ENCODE measurements around the gene SHISA5. TPM values are rescaled to one million over a fixed set of nuclear protein-coding genes. Genes with fewer than 3 reads are reported as not detected.
"Not testable (repeated sequence)": the region's sequence is repeated elsewhere in the genome, so short reads cannot be mapped to it uniquely, and the experiment has no call there.

Gene SHISA5, protein sequence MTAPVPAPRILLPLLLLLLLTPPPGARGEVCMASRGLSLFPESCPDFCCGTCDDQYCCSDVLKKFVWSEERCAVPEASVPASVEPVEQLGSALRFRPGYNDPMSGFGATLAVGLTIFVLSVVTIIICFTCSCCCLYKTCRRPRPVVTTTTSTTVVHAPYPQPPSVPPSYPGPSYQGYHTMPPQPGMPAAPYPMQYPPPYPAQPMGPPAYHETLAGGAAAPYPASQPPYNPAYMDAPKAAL
- 79.1 and 84.9 TPM in 2 replicates for total RNA-seq

DNA sequence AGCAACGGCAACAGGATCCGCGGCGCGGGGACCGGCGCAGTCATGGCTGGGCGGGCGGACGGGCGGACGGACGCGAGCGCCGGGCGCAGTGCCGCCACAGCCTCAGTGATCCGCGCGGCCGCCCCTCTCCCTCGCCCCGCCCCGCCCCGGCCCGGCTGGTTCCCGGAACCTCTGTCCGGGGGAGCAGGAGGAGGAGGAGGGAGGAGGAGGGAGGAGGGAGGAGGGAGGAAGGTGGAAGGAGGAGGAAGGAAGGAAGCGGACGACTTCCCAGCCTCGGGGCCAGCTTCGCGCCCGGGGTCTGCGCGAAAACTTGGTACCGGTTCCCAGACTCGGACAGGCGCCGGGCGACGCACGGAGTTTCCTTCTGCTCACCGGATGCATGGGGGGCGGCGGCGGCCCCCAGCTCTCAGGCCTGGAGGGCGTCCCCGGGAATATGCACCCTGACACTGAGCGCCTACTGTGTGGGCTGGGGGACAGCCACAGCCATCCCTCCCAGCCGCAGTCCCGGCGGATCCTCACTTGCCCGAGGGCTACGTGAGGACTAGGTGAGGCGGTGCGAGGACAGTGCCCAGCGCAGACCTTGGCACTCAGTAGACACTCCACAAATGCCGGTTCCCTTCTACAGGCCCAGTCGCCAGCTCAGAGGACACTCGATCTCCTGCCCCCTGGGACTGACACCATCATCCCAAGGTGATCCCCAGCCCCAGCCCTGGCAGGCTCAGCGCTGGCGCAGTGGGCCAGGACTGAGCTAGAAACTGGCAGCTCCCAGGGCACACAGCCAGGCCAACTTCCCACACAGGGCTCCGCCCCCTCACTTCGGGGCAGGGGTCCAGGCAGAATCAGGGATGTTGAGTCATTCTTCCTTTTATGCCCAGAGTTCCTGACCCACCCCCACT is at the start of gene SHISA5:
Gene SHISA5 (minus strand): TSS at position 124 of the 896 bp plus-strand sequence. CDS start 80 bp downstream, at position 44.
- peak; percentile 91 for DNase-seq
- H3K4me3 Mint-ChIP-seq, result peak within 1 kb of the TSS; percentile 85
- peaks cover 52% of the 10 kb centered on the region for H3K4me1 Mint-ChIP-seq
- peak within 1 kb of the TSS; percentile 84 for H3K27ac Mint-ChIP-seq
- no peaks in the 10 kb centered on the region for H3K9me3 Mint-ChIP-seq
- intact Hi-C loops (cut with micrococcal nuclease), result no loop called here
- H3K36me3 Mint-ChIP-seq (ENCODE audit: low read depth), result peaks cover 12% of the 10 kb centered on the region
- H3K27me3 Mint-ChIP-seq, result no peaks in the 10 kb centered on the region

DNA sequence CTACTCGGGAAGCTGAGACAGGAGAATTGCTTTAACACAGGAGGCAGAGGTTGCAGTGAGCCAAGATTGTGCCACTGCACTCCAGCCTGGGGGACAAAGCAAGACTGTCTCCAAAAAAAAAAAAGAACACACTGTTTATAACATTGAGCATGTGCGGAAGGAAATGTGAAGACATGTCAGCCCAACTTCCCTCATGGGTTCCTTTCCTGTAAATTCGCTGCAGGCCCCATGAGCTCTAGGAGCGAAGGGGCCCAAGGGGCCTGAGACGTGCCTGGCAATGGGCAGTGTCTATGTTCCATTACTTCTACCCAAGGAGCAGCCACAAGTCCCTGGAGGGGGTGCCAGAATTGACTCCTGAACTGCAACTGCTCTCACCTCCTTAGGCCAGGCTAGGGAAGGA is 49.4 kb upstream of the SHISA5 start:
- Mint-ChIP-seq H3K4me1 (peaks cover 45% of the 10 kb centered on the region), H3K27me3 (no peaks in the 10 kb centered on the region), H3K27ac (no peak overlapping the region), H3K9me3 (no peaks in the 10 kb centered on the region), H3K36me3 (ENCODE audit: low read depth) (peaks cover 32% of the 10 kb centered on the region), H3K4me3 (peak overlapping the region; percentile 15)
- no peak for DNase-seq
- intact Hi-C loops (cut with micrococcal nuclease), result no loop called here

DNA sequence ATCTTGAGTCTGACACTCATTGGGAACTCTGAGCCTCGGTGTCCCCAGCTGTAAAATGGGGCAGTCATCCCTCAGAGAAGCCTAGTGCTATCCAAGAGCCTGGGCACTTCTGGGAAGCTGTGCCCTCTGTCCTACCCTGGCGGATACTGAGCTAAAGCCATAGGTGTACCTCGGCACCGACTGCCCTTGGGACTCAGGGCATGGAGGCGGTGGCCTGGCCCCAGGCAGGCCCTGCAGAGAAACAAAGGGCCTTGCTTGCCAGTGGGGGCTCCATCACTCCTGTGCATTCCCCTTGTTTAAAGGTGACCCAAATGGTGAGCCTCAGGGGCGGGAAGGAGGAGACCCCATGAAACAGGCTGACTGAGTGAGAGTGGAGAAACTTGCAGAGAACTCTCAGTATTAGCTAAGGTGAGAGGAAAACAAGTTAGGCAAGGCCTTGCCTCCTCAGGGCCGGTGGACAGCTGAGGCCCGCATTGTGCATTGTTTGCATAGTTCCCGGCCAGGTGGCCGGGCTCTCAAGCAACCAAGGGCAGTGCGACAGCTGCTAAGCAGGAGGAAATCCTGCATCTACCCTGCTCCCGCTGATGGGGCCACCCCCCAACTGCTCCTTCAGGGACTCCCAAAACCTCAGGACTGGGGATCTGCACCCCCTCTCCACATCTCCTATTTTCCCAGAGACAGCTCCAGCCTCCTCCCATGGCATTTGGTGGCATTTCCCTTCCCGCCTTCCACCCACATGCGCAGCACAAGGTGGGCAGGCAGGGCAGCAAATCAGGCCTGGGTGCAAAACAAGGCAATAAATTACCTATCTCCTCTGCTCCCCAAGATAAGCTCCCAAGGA is 48.4 kb upstream of the SHISA5 start:
- no peak overlapping the region for H3K27ac Mint-ChIP-seq
- intact Hi-C loops (cut with micrococcal nuclease), result no loop called here
- DNase-seq, result no peak
- no peaks in the 10 kb centered on the region for H3K9me3 Mint-ChIP-seq
- peaks cover 42% of the 10 kb centered on the region for H3K4me1 Mint-ChIP-seq
- H3K36me3 Mint-ChIP-seq (ENCODE audit: low read depth), result peaks cover 39% of the 10 kb centered on the region
- no peak overlapping the region for H3K4me3 Mint-ChIP-seq
- no peaks in the 10 kb centered on the region for H3K27me3 Mint-ChIP-seq

DNA sequence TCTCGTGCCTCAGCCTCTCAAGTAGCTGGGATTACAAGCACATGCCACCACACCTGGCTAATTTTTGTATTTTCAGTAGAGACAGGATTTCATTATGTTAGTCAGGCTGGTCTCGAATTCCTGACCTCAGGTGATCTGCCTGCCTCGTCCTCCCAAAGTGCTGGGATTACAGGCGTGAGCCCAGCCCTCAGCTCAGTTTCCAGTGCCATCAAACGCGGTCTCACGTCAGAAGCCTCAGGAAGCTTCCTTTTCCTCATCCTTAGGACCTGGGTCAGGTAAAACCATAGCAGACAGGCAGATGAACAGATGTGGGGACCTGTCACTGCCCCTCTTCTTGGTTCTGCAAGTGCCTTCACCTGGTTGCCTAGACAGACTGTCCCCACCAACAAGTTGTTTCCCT is 47.7 kb upstream of the SHISA5 start:
- H3K27ac Mint-ChIP-seq; H3K27me3 Mint-ChIP-seq; H3K9me3 Mint-ChIP-seq; H3K4me3 Mint-ChIP-seq; intact Hi-C loops (cut with micrococcal nuclease); DNase-seq: not testable (repeated sequence)
- Mint-ChIP-seq H3K4me1 (peaks cover 42% of the 10 kb centered on the region), H3K36me3 (ENCODE audit: low read depth) (peaks cover 46% of the 10 kb centered on the region)

DNA sequence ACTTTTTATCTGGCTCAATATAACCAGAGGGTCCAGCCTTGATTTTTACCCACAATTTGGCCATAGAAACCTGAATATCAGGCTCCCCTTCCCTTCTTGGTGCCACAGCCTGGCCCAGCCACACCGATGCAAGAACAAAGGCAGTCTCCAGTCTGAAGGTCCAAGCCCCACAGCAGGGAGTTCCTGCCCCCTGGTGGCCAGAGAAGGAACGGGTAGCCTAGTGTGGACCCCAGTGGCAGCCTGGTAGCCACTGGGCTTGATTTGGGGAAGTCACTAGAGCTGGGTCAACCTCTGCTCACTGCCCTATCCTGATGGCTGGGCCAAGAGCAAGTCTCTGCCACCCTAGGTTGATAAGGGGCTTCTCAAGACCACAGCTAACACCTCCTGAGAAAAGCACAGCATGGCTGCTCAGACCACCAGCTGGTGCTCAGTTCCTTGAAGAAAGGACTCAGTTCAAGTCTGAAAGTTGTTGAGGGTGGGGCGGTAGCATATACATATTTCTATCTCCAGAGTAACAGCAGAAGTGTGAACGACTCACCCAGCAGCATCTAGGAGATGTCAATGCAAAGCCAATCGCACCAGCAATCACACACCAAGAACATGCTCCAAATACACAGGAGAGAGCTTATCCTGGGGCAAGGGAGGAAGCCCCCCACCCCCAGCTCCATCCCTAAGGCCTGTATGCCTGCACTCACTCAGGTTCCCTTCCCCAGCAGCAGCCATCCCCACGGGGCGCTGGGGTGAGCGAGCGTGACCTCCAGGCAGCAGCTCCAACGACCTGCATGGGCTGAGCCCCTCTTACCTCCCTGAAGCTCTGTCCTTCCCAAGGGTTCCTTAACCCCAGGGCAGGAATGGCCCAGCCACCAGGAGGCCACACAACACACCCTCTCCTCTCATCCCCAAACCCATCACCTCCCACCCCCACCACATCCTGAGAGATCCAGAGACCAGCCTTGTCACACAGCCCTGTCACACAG is 45.0 kb upstream of the SHISA5 start:
- peak; percentile 95 for DNase-seq
- H3K4me3 Mint-ChIP-seq, result no peak overlapping the region
- H3K36me3 Mint-ChIP-seq (ENCODE audit: low read depth), result peaks cover 55% of the 10 kb centered on the region
- H3K27me3 Mint-ChIP-seq, result no peaks in the 10 kb centered on the region
- H3K4me1 Mint-ChIP-seq, result peaks cover 24% of the 10 kb centered on the region
- H3K27ac Mint-ChIP-seq, result peak overlapping the region; percentile 37
- intact Hi-C loops (cut with micrococcal nuclease), result loop anchor here (1.0 to 2.0 kb wide), 4 partner anchors 83 to 276 kb away; partner anchors contain the start of genes CCDC51 and TMA7
- no peaks in the 10 kb centered on the region for H3K9me3 Mint-ChIP-seq

DNA sequence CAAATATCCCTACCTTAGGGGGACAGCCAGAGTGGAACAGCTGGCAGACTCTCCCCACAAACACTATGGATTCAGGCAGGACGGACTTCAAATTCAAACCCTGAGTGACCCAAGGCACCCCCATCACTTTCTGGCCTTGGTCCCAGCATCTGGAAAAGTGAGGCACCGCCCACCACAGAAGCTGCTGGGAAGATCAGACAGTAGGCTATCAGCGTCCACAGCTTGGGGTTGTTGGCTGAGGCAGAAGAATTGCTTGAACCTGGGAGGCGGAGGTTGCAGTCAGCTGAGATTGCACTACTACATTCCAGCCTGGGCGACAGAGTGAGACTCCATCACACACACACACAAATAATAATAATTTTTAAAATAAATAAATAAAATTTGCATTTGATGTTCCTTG is 44.2 kb upstream of the SHISA5 start:
- H3K4me3 Mint-ChIP-seq, result no peak overlapping the region
- no peak for DNase-seq
- peaks cover 17% of the 10 kb centered on the region for H3K4me1 Mint-ChIP-seq
- no peaks in the 10 kb centered on the region for H3K27me3 Mint-ChIP-seq
- H3K27ac Mint-ChIP-seq, result no peak overlapping the region
- H3K36me3 Mint-ChIP-seq (ENCODE audit: low read depth), result peaks cover 52% of the 10 kb centered on the region
- H3K9me3 Mint-ChIP-seq, result no peaks in the 10 kb centered on the region
- intact Hi-C loops (cut with micrococcal nuclease), result loop anchor here (1.0 to 2.0 kb wide), 4 partner anchors 82 to 275 kb away; partner anchors contain the start of genes CCDC51 and TMA7

DNA sequence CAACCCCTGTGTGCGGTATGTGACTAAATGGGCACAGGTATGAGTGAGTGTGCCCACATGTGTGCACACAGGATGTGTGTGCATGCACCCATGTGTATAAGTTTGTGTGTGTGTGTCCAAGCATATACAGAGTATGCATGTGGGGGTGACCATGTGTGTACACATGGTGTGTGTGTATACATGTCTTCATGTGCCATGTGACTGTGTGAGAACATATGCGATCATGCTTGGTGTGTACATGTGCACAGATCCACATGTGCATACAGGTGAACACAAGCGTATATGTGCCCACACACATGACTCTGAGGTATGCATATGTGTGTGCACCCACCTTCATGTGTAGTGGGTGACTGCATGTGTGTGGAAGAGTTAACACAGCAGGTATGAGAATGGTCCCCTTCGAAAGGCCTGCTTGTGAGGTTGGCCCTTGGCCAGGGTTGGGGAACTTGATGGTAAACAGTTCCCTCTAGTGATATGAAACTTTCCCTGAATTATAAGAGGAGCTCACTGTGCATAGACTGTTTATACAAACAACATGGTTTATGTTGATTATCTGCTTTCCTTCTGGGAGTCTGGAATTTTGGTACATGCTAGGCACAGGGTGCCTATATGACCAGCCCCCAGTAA is 42.3 kb upstream of the SHISA5 start:
- H3K9me3 Mint-ChIP-seq, result no peaks in the 10 kb centered on the region
- intact Hi-C loops (cut with micrococcal nuclease), result no loop called here
- peak; percentile 54 for DNase-seq
- no peaks in the 10 kb centered on the region for H3K27me3 Mint-ChIP-seq
- H3K27ac Mint-ChIP-seq, result no peak overlapping the region
- H3K4me3 Mint-ChIP-seq, result no peak overlapping the region
- peaks cover 15% of the 10 kb centered on the region for H3K4me1 Mint-ChIP-seq
- peaks cover 57% of the 10 kb centered on the region for H3K36me3 Mint-ChIP-seq (ENCODE audit: low read depth)

DNA sequence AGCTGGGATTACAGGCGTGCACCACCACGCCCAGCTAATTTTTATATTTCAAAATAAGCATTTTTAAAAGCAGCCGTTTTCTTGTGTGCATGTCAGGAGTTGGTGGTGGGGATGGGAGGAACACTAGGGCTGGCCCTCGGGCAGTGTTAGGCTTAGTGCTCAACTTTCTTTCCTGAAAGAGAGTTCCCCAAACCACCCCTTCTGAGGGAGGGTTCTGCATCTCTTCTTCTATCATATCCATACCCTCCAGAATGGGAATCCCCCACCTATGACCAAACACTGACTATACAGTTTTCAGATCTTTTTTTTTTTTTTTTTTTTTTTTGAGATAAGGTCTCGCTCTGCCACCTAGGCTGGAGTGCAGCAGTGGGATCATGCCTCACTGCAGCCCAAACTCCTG is 40.2 kb upstream of the SHISA5 start:
- DNase-seq, result no peak
- H3K36me3 Mint-ChIP-seq (ENCODE audit: low read depth), result peaks cover 53% of the 10 kb centered on the region
- H3K4me3 Mint-ChIP-seq, result no peak overlapping the region
- intact Hi-C loops (cut with micrococcal nuclease), result no loop called here
- no peaks in the 10 kb centered on the region for H3K9me3 Mint-ChIP-seq
- peaks cover 4% of the 10 kb centered on the region for H3K4me1 Mint-ChIP-seq
- H3K27me3 Mint-ChIP-seq, result no peaks in the 10 kb centered on the region
- no peak overlapping the region for H3K27ac Mint-ChIP-seq

DNA sequence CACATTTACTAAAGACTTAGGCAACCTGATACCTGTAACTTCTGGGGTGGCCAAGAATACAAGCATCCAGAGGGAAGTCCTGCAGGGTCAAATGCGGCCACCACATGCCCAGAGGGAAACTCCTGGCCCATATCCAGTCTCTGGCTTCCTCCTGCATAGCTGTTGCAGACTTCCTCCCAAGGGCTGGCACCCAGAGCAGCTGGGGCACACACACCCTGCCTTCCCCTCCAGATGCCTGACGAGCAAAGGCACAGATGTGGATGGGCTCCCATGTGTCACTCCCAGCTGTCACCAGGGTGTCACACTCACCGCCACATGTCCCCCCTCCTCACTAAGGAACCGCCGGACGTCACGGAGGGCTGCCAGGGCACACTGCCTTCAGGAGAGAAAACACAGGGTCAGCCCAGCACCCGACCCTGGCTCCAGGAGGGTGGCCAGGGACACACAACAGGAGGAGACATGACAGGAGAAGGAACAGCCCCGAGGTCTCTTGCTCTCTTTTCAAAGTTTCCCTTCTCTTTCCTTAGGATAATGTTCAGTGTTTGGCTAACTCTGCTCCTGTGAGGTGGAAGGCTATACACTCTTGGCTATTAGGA is 39.4 kb upstream of the SHISA5 start:
- Mint-ChIP-seq H3K36me3 (ENCODE audit: low read depth) (peaks cover 55% of the 10 kb centered on the region), H3K4me3 (no peak overlapping the region), H3K27ac (no peak overlapping the region), H3K27me3 (no peaks in the 10 kb centered on the region), H3K4me1 (peaks cover 2% of the 10 kb centered on the region), H3K9me3 (no peaks in the 10 kb centered on the region)
- intact Hi-C loops (cut with micrococcal nuclease), result no loop called here
- DNase-seq, result no peak

DNA sequence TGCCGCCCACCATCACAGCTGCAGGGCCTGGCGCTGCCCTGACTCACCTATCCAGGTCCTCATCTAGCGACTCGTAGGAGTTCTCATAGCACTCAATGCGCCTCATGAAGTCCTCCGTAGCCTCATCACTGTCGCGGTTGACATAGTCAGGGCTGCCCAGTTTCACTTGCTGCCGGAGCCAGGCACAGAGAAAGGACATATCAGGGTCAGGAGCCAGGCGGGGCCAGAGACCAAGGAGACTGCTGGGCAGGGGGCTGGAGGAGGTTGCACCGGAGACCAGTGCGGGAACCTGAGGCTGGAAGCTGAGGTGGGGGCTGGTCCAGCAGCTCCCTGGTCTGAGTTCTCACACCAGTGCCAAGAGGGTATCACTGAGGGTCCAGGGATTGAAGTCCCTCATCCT is 34.5 kb upstream of the SHISA5 start:
- Mint-ChIP-seq H3K27ac (no peak overlapping the region), H3K4me1 (peaks cover 6% of the 10 kb centered on the region), H3K27me3 (no peaks in the 10 kb centered on the region), H3K4me3 (no peak overlapping the region), H3K9me3 (no peaks in the 10 kb centered on the region), H3K36me3 (ENCODE audit: low read depth) (peaks cover 61% of the 10 kb centered on the region)
- no peak for DNase-seq
- intact Hi-C loops (cut with micrococcal nuclease), result no loop called here

DNA sequence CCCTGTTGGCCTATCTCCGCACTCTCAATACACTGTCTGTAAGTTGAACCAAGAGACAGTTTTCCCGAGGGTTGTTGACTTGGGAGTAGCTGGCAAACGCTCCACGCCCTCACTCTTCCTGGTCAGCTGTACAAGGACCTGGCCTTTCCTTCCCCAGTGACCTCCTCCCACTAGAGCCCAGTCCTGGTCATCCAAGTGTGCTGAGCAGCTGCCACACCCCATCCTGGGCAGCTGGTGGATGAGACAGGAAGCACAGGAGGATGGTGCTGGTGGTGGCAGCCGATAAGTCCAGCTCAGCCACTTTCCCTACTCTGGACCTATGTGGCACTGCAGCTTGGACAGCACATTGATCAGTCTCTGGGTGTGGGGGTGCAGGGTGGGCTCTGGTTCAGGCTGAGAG is 32.8 kb upstream of the SHISA5 start:
- Mint-ChIP-seq H3K36me3 (ENCODE audit: low read depth) (peaks cover 66% of the 10 kb centered on the region), H3K4me3 (no peak overlapping the region), H3K27me3 (no peaks in the 10 kb centered on the region), H3K9me3 (no peaks in the 10 kb centered on the region), H3K4me1 (peaks cover 5% of the 10 kb centered on the region), H3K27ac (no peak overlapping the region)
- intact Hi-C loops (cut with micrococcal nuclease), result no loop called here
- DNase-seq, result no peak

DNA sequence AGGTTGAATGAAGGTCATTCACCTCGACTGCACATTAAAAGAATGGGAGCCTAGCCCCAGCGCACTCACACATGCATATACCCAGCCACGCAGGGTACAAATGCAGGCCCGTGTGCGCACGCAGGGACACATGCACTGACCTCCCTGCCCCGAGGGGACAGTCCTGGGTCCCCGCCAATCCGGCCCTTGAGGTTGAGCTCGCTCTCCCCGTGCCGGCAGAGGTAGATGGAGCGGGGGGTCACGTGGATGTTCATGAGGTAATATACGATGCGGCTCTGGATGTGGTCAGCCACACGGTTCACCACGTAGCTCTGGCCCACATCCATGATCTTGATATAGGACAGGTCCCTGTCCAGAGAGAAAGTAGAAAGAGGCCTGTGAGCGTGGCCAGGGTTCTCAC is 32.1 kb upstream of the SHISA5 start:
- intact Hi-C loops (cut with micrococcal nuclease), result no loop called here
- Mint-ChIP-seq H3K27me3 (no peaks in the 10 kb centered on the region), H3K36me3 (ENCODE audit: low read depth) (peaks cover 66% of the 10 kb centered on the region), H3K4me3 (no peak overlapping the region), H3K27ac (no peak overlapping the region), H3K9me3 (no peaks in the 10 kb centered on the region), H3K4me1 (peaks cover 4% of the 10 kb centered on the region)
- no peak for DNase-seq
